OCI-LY7 (cell line): ENCODE data around the gene LRRC51. TPM values are rescaled to one million over a fixed set of nuclear protein-coding genes. Genes with fewer than 3 reads are reported as not detected.

ENCODE experiments used
- BruUV-seq: library from RNA; stranded (reverse); fragments of 400-500 nt; replicated peaks from 2 replicates; lab custom pipeline; 2021; lab: Mats Ljungman, UMichigan
- CTCF ChIA-PET: fragments of 300-600 bp; sonication (Branson Sonifier 250); formaldehyde crosslinking; loops from one replicate; lab custom pipeline; 2022; ENCODE audit warnings: antibody characterized with exemption; ENCODE audit not compliant: unreplicated experiment; lab: Charles Lee
- POLR2A ChIA-PET: fragments of 300-600 bp; sonication (Branson Sonifier 250); formaldehyde crosslinking; loops from one replicate; lab custom pipeline; 2022; ENCODE audit warnings: antibody characterized with exemption; lab: Charles Lee
- DNase-seq: peaks from one replicate; pipeline ENCODE4 v3.0.0-alpha.2; 2015; ENCODE audit warnings: low spot score
- H2AFZ ChIP-seq: fragments of 200-600 bp; sonication (generic), shearing (Covaris generic); 2 replicates; pipeline ENCODE4 v1.6.1; 2014; ENCODE audit warnings: mild to moderate bottlenecking, antibody characterized with exemption, low read length, moderate library complexity
- H3K27ac ChIP-seq: fragments of 200-600 bp; sonication (generic); 2 replicates; pipeline ENCODE4 v1.5.1; 2014; ENCODE audit warnings: mixed run types, low read depth, mild to moderate bottlenecking, moderate library complexity, low read length, inconsistent platforms; ENCODE audit not compliant: poor library complexity, severe bottlenecking
- H3K36me3 ChIP-seq: fragments of 200-600 bp; sonication (generic); 2 replicates; pipeline ENCODE4 v1.6.1; 2014; ENCODE audit warnings: mild to moderate bottlenecking, antibody characterized with exemption, low read length, moderate library complexity, mixed read lengths; ENCODE audit not compliant: insufficient read depth
- H3K4me1 ChIP-seq: fragments of 200-600 bp; sonication (generic); 2 replicates; pipeline ENCODE4 v1.5.1; 2014; ENCODE audit warnings: mild to moderate bottlenecking, low read length; ENCODE audit not compliant: insufficient read depth, poor library complexity, severe bottlenecking
- H3K4me2 ChIP-seq: fragments of 200-600 bp; sonication (generic); 2 replicates; pipeline ENCODE4 v1.6.1; 2014; ENCODE audit warnings: mild to moderate bottlenecking, low read length
- H3K4me3 ChIP-seq: fragments of 200-600 bp; sonication (generic); 2 replicates; pipeline ENCODE4 v1.5.1; 2014; ENCODE audit warnings: mild to moderate bottlenecking, low read depth, low read length; ENCODE audit not compliant: poor library complexity, severe bottlenecking
- H3K79me2 ChIP-seq: fragments of 200-600 bp; sonication (generic); 2 replicates; pipeline ENCODE4 v1.6.1; 2016; ENCODE audit warnings: low read depth, mild to moderate bottlenecking, low read length, moderate library complexity, mixed read lengths; ENCODE audit not compliant: insufficient read depth
- H3K9me2 ChIP-seq: fragments of 200-600 bp; sonication (generic); 2 replicates; pipeline ENCODE4 v1.6.1; 2016; ENCODE audit warnings: mild to moderate bottlenecking, low read length, mixed read lengths; ENCODE audit not compliant: insufficient read depth
- H3K9me3 ChIP-seq: fragments of 200-600 bp; sonication (generic); 2 replicates; pipeline ENCODE4 v1.6.1; 2014; ENCODE audit warnings: mild to moderate bottlenecking, mixed run types, low read length, mixed read lengths
- H4K20me1 ChIP-seq: fragments of 200-600 bp; sonication (generic); 2 replicates; pipeline ENCODE4 v1.6.1; 2014; ENCODE audit warnings: mild to moderate bottlenecking, antibody characterized with exemption, low read length, moderate library complexity, mixed read lengths; ENCODE audit not compliant: insufficient read depth
- EZH2phosphoT487 ChIP-seq: fragments of 200-600 bp; sonication (generic); IDR thresholded peaks from 2 replicates; pipeline ENCODE4 v1.6.1; 2018; ENCODE audit warnings: low read depth, borderline replicate concordance, mild to moderate bottlenecking, mixed run types, antibody characterized with exemption, low read length, moderate library complexity, mixed read lengths
- intact Hi-C: fragments of 100-400 bp; cut with micrococcal nuclease; formaldehyde crosslinking; loops from one replicate; pipeline ENCODE4 v1.10.0; 2022; ENCODE audit not compliant: unreplicated experiment
- total RNA-seq, 2 experiments: library from RNA; depleted of rRNA in 1 of 2; stranded (reverse); fragments of >200 nt in 1 of 2; shearing (Covaris generic) in 1 of 2; gene quantifications; 2 replicates each; pipeline ENCODE4 v1.2.3, GENCODE V29; 2014 to 2022
- TF ChIP-seq, protein P1 (sequence below): fragments of 200-600 bp; sonication (generic); conservative IDR thresholded peaks from 2 replicates; pipeline ENCODE4 v1.5.1; 2014; ENCODE audit warnings: mild to moderate bottlenecking, antibody characterized with exemption, low read length, moderate library complexity, mixed read lengths

The LRRC51 gene
- total RNA-seq, 2 experiments from 2014 or later: 9.9 to 15.3 TPM

GRCh38 chr11:72061739-72062396 lies 18.8 kb upstream of the LRRC51 start:
- BruUV-seq: no TSS peak
- no peaks in the 10 kb centered on the region for H4K20me1 ChIP-seq
- peaks cover 46% of the 10 kb centered on the region for H3K36me3 ChIP-seq
- ChIA-PET POLR2A (interaction anchor here (0.6 to 1.2 kb wide), 2 partner anchors 16 to 25 kb away, joined by 3 to 5 read pairs; no protein-coding TSS in a partner anchor), CTCF (no interaction called here)
- no peaks in the 10 kb centered on the region for H3K9me2 ChIP-seq
- DNase-seq: peak; percentile 24
- peaks cover 8% of the 10 kb centered on the region for H3K4me1 ChIP-seq
- H3K79me2 ChIP-seq: peaks cover 4% of the 10 kb centered on the region; the same call in 1 of the 2 replicates
- peak overlapping the region; percentile 24; the same call in 1 of the 2 replicates for H3K4me2 ChIP-seq
- no peak overlapping the region for H3K4me3 ChIP-seq
- intact Hi-C loops: no loop called here
- TF ChIP-seq EZH2phosphoT487: no peak
- TF ChIP-seq, protein P1, sequence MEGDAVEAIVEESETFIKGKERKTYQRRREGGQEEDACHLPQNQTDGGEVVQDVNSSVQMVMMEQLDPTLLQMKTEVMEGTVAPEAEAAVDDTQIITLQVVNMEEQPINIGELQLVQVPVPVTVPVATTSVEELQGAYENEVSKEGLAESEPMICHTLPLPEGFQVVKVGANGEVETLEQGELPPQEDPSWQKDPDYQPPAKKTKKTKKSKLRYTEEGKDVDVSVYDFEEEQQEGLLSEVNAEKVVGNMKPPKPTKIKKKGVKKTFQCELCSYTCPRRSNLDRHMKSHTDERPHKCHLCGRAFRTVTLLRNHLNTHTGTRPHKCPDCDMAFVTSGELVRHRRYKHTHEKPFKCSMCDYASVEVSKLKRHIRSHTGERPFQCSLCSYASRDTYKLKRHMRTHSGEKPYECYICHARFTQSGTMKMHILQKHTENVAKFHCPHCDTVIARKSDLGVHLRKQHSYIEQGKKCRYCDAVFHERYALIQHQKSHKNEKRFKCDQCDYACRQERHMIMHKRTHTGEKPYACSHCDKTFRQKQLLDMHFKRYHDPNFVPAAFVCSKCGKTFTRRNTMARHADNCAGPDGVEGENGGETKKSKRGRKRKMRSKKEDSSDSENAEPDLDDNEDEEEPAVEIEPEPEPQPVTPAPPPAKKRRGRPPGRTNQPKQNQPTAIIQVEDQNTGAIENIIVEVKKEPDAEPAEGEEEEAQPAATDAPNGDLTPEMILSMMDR: no peak
- peak overlapping the region; percentile 9 for H3K27ac ChIP-seq
- no peaks in the 10 kb centered on the region for H3K9me3 ChIP-seq
- no peak overlapping the region for H2AFZ ChIP-seq

DNA sequence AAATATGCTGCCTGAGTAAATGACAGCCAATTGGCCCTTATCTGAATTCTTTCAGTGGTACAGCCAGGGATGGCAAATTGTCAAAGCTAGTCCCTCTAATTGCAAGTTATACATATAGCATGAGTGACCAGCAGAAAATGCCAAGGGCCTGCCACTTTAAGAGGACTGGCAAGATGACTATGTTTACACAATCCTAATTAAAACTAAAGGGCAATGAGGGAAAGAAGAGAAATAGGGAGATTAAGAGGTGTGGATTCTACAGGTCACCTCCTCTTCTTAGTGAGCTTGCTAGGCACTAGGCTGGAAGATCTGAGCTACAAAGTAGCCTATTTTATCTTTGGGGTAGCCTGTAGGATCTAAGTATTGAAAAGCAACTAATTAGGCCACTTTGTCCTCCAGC lies 13.8 kb upstream of the LRRC51 start:
- peaks cover 26% of the 10 kb centered on the region for H3K4me1 ChIP-seq
- H3K4me3 ChIP-seq: no peak overlapping the region
- no TSS peak for BruUV-seq
- H4K20me1 ChIP-seq: peaks cover 16% of the 10 kb centered on the region
- CTCF ChIA-PET: no interaction called here
- no peaks in the 10 kb centered on the region for H3K9me3 ChIP-seq
- no peak overlapping the region for H2AFZ ChIP-seq
- POLR2A ChIA-PET: interaction anchor here (0.7 to 1.4 kb wide), 3 partner anchors 9 to 24 kb away, joined by 3 to 4 read pairs (median 3); no protein-coding TSS in a partner anchor
- peaks cover 66% of the 10 kb centered on the region for H3K36me3 ChIP-seq
- TF ChIP-seq, protein P1: no peak
- no peak for TF ChIP-seq EZH2phosphoT487
- no peak overlapping the region for H3K4me2 ChIP-seq
- intact Hi-C loops: no loop called here
- H3K27ac ChIP-seq: no peak overlapping the region
- DNase-seq: no peak
- H3K9me2 ChIP-seq: no peaks in the 10 kb centered on the region
- H3K79me2 ChIP-seq: peaks cover 26% of the 10 kb centered on the region

- no TSS peak for BruUV-seq
These were observed 13.4 kb upstream of the LRRC51 start for GRCh38 chr11:72067266-72067665.

More at GRCh38 chr11:72067266-72067665, 13.4 kb upstream of the LRRC51 start:
- Histone ChIP-seq H3K4me3 (no peak overlapping the region), H3K9me2 (no peaks in the 10 kb centered on the region), H3K4me1 (peaks cover 26% of the 10 kb centered on the region), H3K79me2 (peaks cover 30% of the 10 kb centered on the region), H3K4me2 (no peak overlapping the region), H3K9me3 (no peaks in the 10 kb centered on the region), H2AFZ (no peak overlapping the region), H4K20me1 (peaks cover 20% of the 10 kb centered on the region), H3K27ac (no peak overlapping the region), H3K36me3 (peaks cover 62% of the 10 kb centered on the region)
- DNase-seq: no peak
- ChIA-PET CTCF (no interaction called here), POLR2A (interaction anchor here (0.7 to 1.4 kb wide), 3 partner anchors 9 to 24 kb away, joined by 3 to 4 read pairs (median 3); no protein-coding TSS in a partner anchor)
- intact Hi-C loops: no loop called here
- no peak for TF ChIP-seq EZH2phosphoT487
- TF ChIP-seq, protein P1: no peak
